K562 (cell line): ENCODE results near the gene FOXI1. TPM values are rescaled to one million over a fixed set of nuclear protein-coding genes. Genes with fewer than 3 reads are reported as not detected.

ENCODE experiments used
- ATAC-seq: fragments of 200-7000 bp; cut with Tn5 transposase; 3 replicates; pipeline ENCODE4 v1.9.1; 2020; ENCODE audit warnings: moderate library complexity
- Bru-seq: library from RNA; stranded (reverse); fragments of 400-500 nt; gene quantifications from one replicate; lab custom pipeline; 2021; lab: Mats Ljungman, UMichigan
- BruChase-seq, 2 experiments: library from RNA; stranded (reverse); fragments of 400-500 nt; gene quantifications; one replicate each; lab custom pipeline; 2021; lab: Mats Ljungman, UMichigan
- BruUV-seq: library from RNA; stranded (reverse); fragments of 400-500 nt; replicated peaks from 2 replicates; lab custom pipeline; 2021; lab: Mats Ljungman, UMichigan
- CTCF ChIA-PET: fragments of 300-600 bp; formaldehyde crosslinking; extraction: SDS; loops from one replicate; lab custom pipeline; 2021; ENCODE audit warnings: low intra/inter-chr PET ratio; lab: Yijun Ruan, JAX
- POLR2A ChIA-PET: fragments of 300-600, 350-650 bp; sonication (Branson Sonifier 250); formaldehyde crosslinking; extraction: SDS; loops from one replicate; lab custom pipeline; 2021; ENCODE audit warnings: antibody characterized with exemption, inconsistent platforms; lab: Yijun Ruan, JAX
- DNase-seq, 4 experiments: peaks; one replicate each; pipeline versions ENCODE4 v3.0.0 to v3.0.0-alpha.2; 2011 to 2018; ENCODE audit warnings: low spot score in 3 of 4, mixed read lengths in 3 of 4; ENCODE audit errors: extremely low read depth in 1 of 4
- FAIRE-seq: peaks from 2 replicates; lab custom pipeline; 2011; peaks lifted over from hg19 to GRCh38; lab: Jason Lieb, UNC
- H2AFZ ChIP-seq: 2 replicates; pipeline ENCODE4 v1.6.0; 2011; ENCODE audit warnings: low read depth, low read length, control low read depth, inconsistent platforms
- H3K27ac ChIP-seq: fragments of 200-600 bp; 3 replicates; pipeline ENCODE4 v1.8.0; 2011; ENCODE audit warnings: low read depth, mild to moderate bottlenecking, control low read depth, inconsistent platforms, low read length, moderate library complexity, mixed read lengths; ENCODE audit errors: extremely low read depth
- H3K27me3 ChIP-seq, 2 experiments: fragments of 300-600 bp in 1 of 2; 2 replicates in 1 of 2; 3 replicates in 1 of 2; pipeline versions ENCODE4 v1.6.0 to v1.8.0; 2011; ENCODE audit warnings: inconsistent platforms in 2 of 2, low read length in 2 of 2, mild to moderate bottlenecking in 1 of 2, mixed read lengths in 1 of 2, moderate library complexity in 1 of 2; ENCODE audit not compliant: control insufficient read depth in 2 of 2, insufficient read depth in 2 of 2
- H3K36me3 ChIP-seq: fragments of 300-600 bp; 3 replicates; pipeline ENCODE4 v1.8.0; 2011; ENCODE audit warnings: mild to moderate bottlenecking, low read length, inconsistent platforms; ENCODE audit not compliant: control insufficient read depth, insufficient read depth
- H3K4me1 ChIP-seq, 2 experiments: fragments of 200-600 bp in 1 of 2; replicated peaks in 1 of 2; 2 replicates in 1 of 2; 3 replicates in 1 of 2; pipeline versions ENCODE4 v1.5.1 to v1.8.0; 2011; ENCODE audit warnings: inconsistent platforms in 2 of 2, low read length in 2 of 2, mild to moderate bottlenecking in 1 of 2, mixed read lengths in 1 of 2, moderate library complexity in 1 of 2; ENCODE audit not compliant: control insufficient read depth in 2 of 2, insufficient read depth in 2 of 2
- H3K4me2 ChIP-seq: 2 replicates; pipeline ENCODE4 v1.6.1; 2011; ENCODE audit warnings: low read length, control low read depth, inconsistent platforms, mixed read lengths; ENCODE audit not compliant: insufficient read depth
- H3K4me3 ChIP-seq: fragments of 200-600 bp; sonication (generic), shearing (Covaris generic); 2 replicates; pipeline ENCODE4 v1.5.1; 2016; ENCODE audit warnings: control low read depth, inconsistent platforms
- H3K79me2 ChIP-seq: fragments of 200-600 bp; 3 replicates; pipeline ENCODE4 v1.8.0; 2011; ENCODE audit warnings: low read length, inconsistent platforms; ENCODE audit not compliant: control insufficient read depth, insufficient read depth
- H3K9ac ChIP-seq, 2 experiments: 2 replicates each; pipeline versions ENCODE4 v1.6.0 to v1.6.1; 2011; ENCODE audit warnings: low read depth in 2 of 2, low read length in 2 of 2, control low read depth in 1 of 2, inconsistent platforms in 1 of 2, mild to moderate bottlenecking in 1 of 2, mixed read lengths in 1 of 2; ENCODE audit not compliant: insufficient read depth in 1 of 2
- H3K9me1 ChIP-seq: one replicate; pipeline ENCODE4 v1.6.0; 2011; ENCODE audit warnings: inconsistent platforms, mild to moderate bottlenecking, low read length, moderate library complexity; ENCODE audit not compliant: control insufficient read depth, insufficient read depth
- H3K9me3 ChIP-seq: replicated peaks from 2 replicates; pipeline ENCODE4 v1.5.1; 2011; ENCODE audit warnings: low read depth, low read length, inconsistent platforms; ENCODE audit not compliant: control insufficient read depth, insufficient read depth
- H4K20me1 ChIP-seq: replicated peaks from 2 replicates; pipeline ENCODE4 v1.6.1; 2011; ENCODE audit warnings: low read length, inconsistent platforms, mixed read lengths; ENCODE audit not compliant: control insufficient read depth, insufficient read depth
- AFF4 ChIP-seq: sonication (generic); formaldehyde crosslinking; IDR thresholded peaks from 2 replicates; pipeline ENCODE4 v1.8.0; 2023; ENCODE audit warnings: mild to moderate bottlenecking, missing genetic modification reagents
- ELF2 ChIP-seq: fragments of 250-450 bp; sonication (Bioruptor Pico); IDR thresholded peaks from 2 replicates; pipeline ENCODE4 v1.5.0; 2021; ENCODE audit warnings: mild to moderate bottlenecking
- HDAC8 ChIP-seq: fragments of 450-650 bp; IDR thresholded peaks from 2 replicates; pipeline ENCODE4 v1.6.1; 2016; ENCODE audit warnings: mild to moderate bottlenecking, missing genetic modification characterization, moderate library complexity, missing compliant biosample characterization
- ID3 ChIP-seq, 2 experiments: fragments of 250-450 bp in 1 of 2; fragments of 450-650 bp in 1 of 2; sonication (Bioruptor Pico) in 1 of 2; IDR thresholded peaks; 2 replicates each; pipeline versions ENCODE4 v1.6.1 to v1.8.0; 2016 to 2021; ENCODE audit warnings: mild to moderate bottlenecking in 2 of 2, moderate library complexity in 2 of 2, missing compliant biosample characterization in 1 of 2, missing genetic modification characterization in 1 of 2
- NR0B1 ChIP-seq: fragments of 450-650 bp; IDR thresholded peaks from one replicate; pipeline ENCODE4 v1.6.1; 2018; ENCODE audit warnings: mild to moderate bottlenecking, moderate library complexity; ENCODE audit not compliant: partially characterized antibody
- ZNF583 ChIP-seq: fragments of 250-450 bp; sonication (Bioruptor Pico); IDR thresholded peaks from 2 replicates; pipeline ENCODE4 v1.4.0; 2020
- ZNF785 ChIP-seq: fragments of 250-450 bp; sonication (Bioruptor Pico); IDR thresholded peaks from 2 replicates; pipeline ENCODE4 v1.4.0; 2020; ENCODE audit warnings: mild to moderate bottlenecking
- WGBS: fragments of 100-300 bp; shearing (Covaris generic); methylation state at CpG from one replicate; pipeline ENCODE4 v1.1.6; 2016; ENCODE audit warnings: low coverage, mixed read lengths; ENCODE audit not compliant: insufficient coverage; ENCODE audit errors: missing lambda C conversion rate; 5-methylcytosine and 5-hydroxymethylcytosine counted together
- in situ Hi-C: fragments of 300-500 bp; cut with MboI; formaldehyde crosslinking; loops from 4 replicates; pipeline ENCODE4 v1.15.0; 2018; ENCODE audit warnings: inconsistent platforms, mixed read lengths
- intact Hi-C: fragments of 100-400 bp; cut with micrococcal nuclease; formaldehyde crosslinking; loops from 2 replicates; pipeline ENCODE4 v1.14.2; 2022
- long read RNA-seq, 3 experiments: library from polyadenylated mRNA in 2 of 3; library from RNA in 1 of 3; unstranded in 2 of 3; stranded (forward) in 1 of 3; transcript quantifications; one replicate each; pipeline ENCODE4 v2.0.0, GENCODE V29; 2019 to 2022
- polyA minus RNA-seq, 3 experiments: library from RNA; depleted of rRNA, polyadenylated mRNA; stranded (reverse); fragments of >200 nt; gene quantifications; 2 replicates each; pipeline ENCODE4 v1.2.3, GENCODE V29; 2011
- polyA plus RNA-seq, 8 experiments: library from polyadenylated mRNA; depleted of rRNA in 4 of 8; stranded (reverse) in 5 of 8; unstranded in 3 of 8; fragments of >200 nt; fragmentation: Nextera tagmentation in 2 of 8; fragmentation: Illumina TruSeq in 1 of 8; extraction: Ambion mirVana in 2 of 8; extraction: Trizol in 1 of 8; gene quantifications; 2 replicates each; pipeline versions ENCODE4 v1.2.1 to v1.2.3, GENCODE V29; 2011 to 2014; ENCODE audit warnings: inconsistent platforms in 1 of 8, missing spikeins in 1 of 8
- total RNA-seq, 7 experiments: library from RNA; depleted of rRNA in 6 of 7; stranded (reverse); fragments of >200 nt in 6 of 7; fragmentation: Illumina TruSeq in 2 of 7; extraction: Trizol in 2 of 7; gene quantifications; 2 replicates each; pipeline versions ENCODE4 v1.2.1 to v1.2.3, GENCODE V29; 2011 to 2021; ENCODE audit warnings: low replicate concordance in 1 of 7

Gene FOXI1
- not detected in 2 replicates for total RNA-seq (2011; cell fraction: chromatin; rRNA removed; ENCODE audit: low replicate concordance)
- not detected in 2 replicates for total RNA-seq (2011; cell fraction: nucleolus; rRNA removed)
- total RNA-seq (2011; cell fraction: nucleoplasm; rRNA removed): not detected in 2 replicates
- total RNA-seq (2014; rRNA removed) (not detected in 2 replicates), total RNA-seq (2014; rRNA removed; fragmentation: Illumina TruSeq; extraction: Trizol) (not detected in 2 replicates), total RNA-seq (2015; rRNA removed; fragmentation: Illumina TruSeq; extraction: Trizol) (not detected in 2 replicates), total RNA-seq (2021) (not detected in 2 replicates), polyA plus RNA-seq (2011; rRNA removed) (not detected in 2 replicates), polyA plus RNA-seq (2014; fragmentation: Illumina TruSeq; extraction: Trizol) (not detected in 2 replicates), polyA plus RNA-seq (2014; fragmentation: Nextera tagmentation; extraction: Ambion mirVana) (not detected), polyA plus RNA-seq (2014; rRNA removed) (not detected in 2 replicates), polyA minus RNA-seq (2011; rRNA and poly(A)+ RNA removed) (not detected in 2 replicates), Bru-seq, nascent RNA (not detected), BruChase-seq, experiment 1, labeled RNA remaining after a 2-hour chase (not detected), BruChase-seq, experiment 2, labeled RNA remaining after a 6-hour chase (not detected)
- polyA plus RNA-seq (2011; cell fraction: cytosol; rRNA removed): 0.06 TPM in 1 of 2 replicates, not detected in the other
- not detected in 2 replicates for polyA plus RNA-seq (2011; cell fraction: nucleus; rRNA removed)
- not detected in 2 replicates for polyA plus RNA-seq (2012)
- polyA minus RNA-seq (2011; cell fraction: cytosol; rRNA and poly(A)+ RNA removed): not detected in 2 replicates
- polyA minus RNA-seq (2011; cell fraction: nucleus; rRNA and poly(A)+ RNA removed): not detected in 2 replicates
- long read RNA-seq, experiment 1: 0 reads
- long read RNA-seq, experiment 2: 0 reads
- long read RNA-seq, experiment 3: 0 reads

- ChIA-PET CTCF (no interaction called here), POLR2A (interaction anchor here (0.6 kb wide), 2 partner anchors 34 to 245 kb away, joined by 3 read pairs; no protein-coding TSS in a partner anchor)
- no peak within 1 kb of the TSS for H3K4me2 ChIP-seq
- no peak for FAIRE-seq
- peak in 1 of 4 experiments; percentile 17 for DNase-seq
- no peak within 1 kb of the TSS for H3K4me3 ChIP-seq
- H4K20me1 ChIP-seq: peaks cover 17% of the 10 kb centered on the region
- no peaks in the 10 kb centered on the region for H3K36me3 ChIP-seq
- BruUV-seq: no TSS peak
- in situ Hi-C loops (no loop called here), intact Hi-C loops (loop anchor here (5.0 to 10.0 kb wide), 2 partner anchors 46 to 519 kb away; no protein-coding TSS in a partner anchor)
- no peak within 1 kb of the TSS for H3K9ac ChIP-seq
- H3K4me1 ChIP-seq: peaks cover 0 to 3% of the 10 kb centered on the region in 2 experiments; a peak in 1 of 5 replicates
- no peak within 1 kb of the TSS for H3K27ac ChIP-seq
- ATAC-seq: peak; percentile 49; the same call in 2 of the 3 replicates
- 11% methylated on average over 42 of the region's 53 CpGs for WGBS
- H3K9me3 ChIP-seq: no peaks in the 10 kb centered on the region
- H2AFZ ChIP-seq: no peak within 1 kb of the TSS
- H3K79me2 ChIP-seq: no peaks in the 10 kb centered on the region
- peaks cover 0 to 50% of the 10 kb centered on the region in 2 experiments; a peak in 3 of 5 replicates for H3K27me3 ChIP-seq
- H3K9me1 ChIP-seq: no peaks in the 10 kb centered on the region
- TF ChIP-seq ZNF583 (CRISPR knock-in tag) (no peak), NR0B1 (no peak), ELF2 (CRISPR knock-in tag) (no peak), HDAC8 (tag) (no peak), ID3 (CRISPR knock-in tag; IDR thresholded peaks at IDR 0.05) (no peak), ID3 (tag; IDR thresholded peaks at IDR 0.05) (no peak), AFF4 (no peak), ZNF785 (no peak)
Measured at GRCh38 chr5:170105642-170106611, at the start of gene FOXI1. FOXI1 (plus strand) TSS chr5:170105897; CDS start chr5:170105958, 61 bp downstream.
